HG02759 (cell line): ENCODE data around the gene C1orf21.

Experiments used
- ATAC-seq: cut with Tn5 transposase; IDR thresholded peaks from one replicate; pipeline ENCODE4 v1.9.1; 2021; ENCODE audit warnings: mild to moderate bottlenecking, moderate library complexity; ENCODE audit not compliant: unreplicated experiment

C1orf21 gene

GRCh38 chr1:184545601-184546000 lies 158.8 kb downstream of the C1orf21 start:
- ATAC-seq: no peak

- no peak for ATAC-seq
These were observed 165.6 kb downstream of the C1orf21 start for GRCh38 chr1:184552446-184552845.

GRCh38 chr1:184553845-184554244 lies 167.0 kb downstream of the C1orf21 start:
- no peak for ATAC-seq

GRCh38 chr1:184555665-184556641 lies 169.1 kb downstream of the C1orf21 start:
- no peak for ATAC-seq

- ATAC-seq: no peak
These were observed 169.8 kb downstream of the C1orf21 start for GRCh38 chr1:184556665-184557064.

- no peak for ATAC-seq
These were observed 170.9 kb downstream of the C1orf21 start for GRCh38 chr1:184557423-184558347.

- ATAC-seq: no peak
These were observed 171.9 kb downstream of the C1orf21 start for GRCh38 chr1:184558691-184559090.

GRCh38 chr1:184559117-184559713 lies 172.4 kb downstream of the C1orf21 start:
- no peak for ATAC-seq

- no peak for ATAC-seq
These were observed 176.0 kb downstream of the C1orf21 start for GRCh38 chr1:184562806-184563205.

GRCh38 chr1:184563308-184563707 lies 176.5 kb downstream of the C1orf21 start:
- no peak for ATAC-seq

- ATAC-seq: no peak
These were observed 180.2 kb downstream of the C1orf21 start for GRCh38 chr1:184567009-184567408.

GRCh38 chr1:184567637-184568036 lies 180.8 kb downstream of the C1orf21 start:
- no peak for ATAC-seq

- no peak for ATAC-seq
These were observed 181.3 kb downstream of the C1orf21 start for GRCh38 chr1:184568148-184568547.

- ATAC-seq: no peak
These were observed 182.3 kb downstream of the C1orf21 start for GRCh38 chr1:184569106-184569505.

- no peak for ATAC-seq
These were observed 187.8 kb downstream of the C1orf21 start for GRCh38 chr1:184574588-184574987.

GRCh38 chr1:184576822-184577221 lies 190.0 kb downstream of the C1orf21 start:
- no peak for ATAC-seq

- ATAC-seq: no peak
These were observed 190.5 kb downstream of the C1orf21 start for GRCh38 chr1:184577319-184577718.

- ATAC-seq: no peak
These were observed 195.6 kb downstream of the C1orf21 start for GRCh38 chr1:184582411-184582810.

GRCh38 chr1:184583849-184584248 lies 197.0 kb downstream of the C1orf21 start:
- no peak for ATAC-seq

- ATAC-seq: no peak
These were observed 201.9 kb downstream of the C1orf21 start for GRCh38 chr1:184588701-184589100.

- ATAC-seq: no peak
These were observed 203.4 kb downstream of the C1orf21 start for GRCh38 chr1:184590163-184590750.
